Measurements from ENCODE around the gene KIF1B. TPM values are rescaled to one million over a fixed set of nuclear protein-coding genes. Genes with fewer than 3 reads are reported as not detected.

KIF1B gene
- total and polyA plus RNA-seq, 2 experiments from 2014 or later: 21.5 to 68.4 TPM

DNA sequence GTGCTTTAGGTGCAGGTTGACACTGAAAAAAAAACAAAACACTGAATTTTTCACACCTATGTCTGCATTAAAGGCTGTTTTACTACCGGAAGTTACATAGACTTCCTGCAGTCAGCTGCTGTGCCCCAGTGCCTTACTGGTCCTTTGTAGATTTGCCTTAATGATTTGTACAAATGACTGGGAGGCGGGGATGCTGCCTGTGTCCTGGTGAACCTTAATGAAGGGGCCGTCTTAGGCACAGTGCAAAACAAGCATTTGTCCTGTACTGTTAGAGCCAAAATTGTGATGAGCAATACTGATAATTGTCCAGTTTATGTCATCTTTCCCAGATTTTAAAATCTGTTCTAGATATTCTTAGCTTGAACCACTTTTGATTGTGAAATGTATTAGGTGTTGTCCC is 97.6 kb downstream of the KIF1B start:
- no peak overlapping the region for H2AFZ ChIP-seq
- no peak overlapping the region for H3K27ac ChIP-seq (ENCODE audit: low read depth)
- no peak overlapping the region for H3K4me3 Mint-ChIP-seq
- H3K27me3 ChIP-seq (ENCODE audit: insufficient read depth): no peaks in the 10 kb centered on the region
- H3K9me3 Mint-ChIP-seq: no peaks in the 10 kb centered on the region
- no peaks in the 10 kb centered on the region for H3K9me2 ChIP-seq (ENCODE audit: insufficient read depth)
- TF ChIP-seq NANOG (IDR thresholded peaks at IDR 0.05; ENCODE audit: borderline replicate concordance) (no peak), ETS1 (IDR thresholded peaks at IDR 0.05) (no peak), CREB1 (CRISPR knock-in tag; IDR thresholded peaks at IDR 0.05; ENCODE audit: low read depth) (no peak), REST (IDR thresholded peaks at IDR 0.05; ENCODE audit: unreplicated experiment) (no peak), JUNB (IDR thresholded peaks at IDR 0.05; ENCODE audit: unreplicated experiment) (no peak), EZH2phosphoT487 (IDR thresholded peaks at IDR 0.05; ENCODE audit: unreplicated experiment) (no peak), ZNF462 (CRISPR knock-in tag; IDR thresholded peaks at IDR 0.05) (no peak), ZNF331 (CRISPR knock-in tag; IDR thresholded peaks at IDR 0.05; ENCODE audit: low read depth) (no peak), STAT1 (IDR thresholded peaks at IDR 0.05; ENCODE audit: unreplicated experiment) (no peak), ZNF114 (CRISPR knock-in tag; IDR thresholded peaks at IDR 0.05) (no peak), EZH2 (IDR thresholded peaks at IDR 0.05; ENCODE audit: low read depth, unreplicated experiment) (no peak), POLR2AphosphoS5 (IDR thresholded peaks at IDR 0.05; ENCODE audit: low read depth) (no peak)
- TF ChIP-seq, protein P1, sequence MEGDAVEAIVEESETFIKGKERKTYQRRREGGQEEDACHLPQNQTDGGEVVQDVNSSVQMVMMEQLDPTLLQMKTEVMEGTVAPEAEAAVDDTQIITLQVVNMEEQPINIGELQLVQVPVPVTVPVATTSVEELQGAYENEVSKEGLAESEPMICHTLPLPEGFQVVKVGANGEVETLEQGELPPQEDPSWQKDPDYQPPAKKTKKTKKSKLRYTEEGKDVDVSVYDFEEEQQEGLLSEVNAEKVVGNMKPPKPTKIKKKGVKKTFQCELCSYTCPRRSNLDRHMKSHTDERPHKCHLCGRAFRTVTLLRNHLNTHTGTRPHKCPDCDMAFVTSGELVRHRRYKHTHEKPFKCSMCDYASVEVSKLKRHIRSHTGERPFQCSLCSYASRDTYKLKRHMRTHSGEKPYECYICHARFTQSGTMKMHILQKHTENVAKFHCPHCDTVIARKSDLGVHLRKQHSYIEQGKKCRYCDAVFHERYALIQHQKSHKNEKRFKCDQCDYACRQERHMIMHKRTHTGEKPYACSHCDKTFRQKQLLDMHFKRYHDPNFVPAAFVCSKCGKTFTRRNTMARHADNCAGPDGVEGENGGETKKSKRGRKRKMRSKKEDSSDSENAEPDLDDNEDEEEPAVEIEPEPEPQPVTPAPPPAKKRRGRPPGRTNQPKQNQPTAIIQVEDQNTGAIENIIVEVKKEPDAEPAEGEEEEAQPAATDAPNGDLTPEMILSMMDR (conservative IDR thresholded peaks at IDR 0.05; ENCODE audit: low read depth in 2 of 2): no peak
- H3K4me1 ChIP-seq (ENCODE audit: insufficient read depth): no peaks in the 10 kb centered on the region
- peaks cover 3% of the 10 kb centered on the region; the same call in 1 of the 2 replicates for H3K36me3 ChIP-seq (ENCODE audit: insufficient read depth)
- H3K4me3 ChIP-seq: no peak overlapping the region
- no peak overlapping the region for H3K27ac Mint-ChIP-seq
- H3K27me3 Mint-ChIP-seq (ENCODE audit: insufficient read depth, low read depth, poor library complexity): no peaks in the 10 kb centered on the region
- ATAC-seq (no peak), DNase-seq (ENCODE audit: low spot score) (no peak)
- no peaks in the 10 kb centered on the region for H3K79me2 ChIP-seq (replicated peaks; ENCODE audit: insufficient read depth)
- H3K4me2 ChIP-seq: no peak overlapping the region
- H3K36me3 Mint-ChIP-seq (ENCODE audit: low read depth): peaks cover 28% of the 10 kb centered on the region
- no peaks in the 10 kb centered on the region for H3F3A ChIP-seq (replicated peaks; ENCODE audit: low read depth)
- 0 out of 2 replicates have a peak, but pooled peaks cover 2% of the 10 kb centered on the region for H4K20me1 ChIP-seq (replicated peaks; ENCODE audit: insufficient read depth)
- no peaks in the 10 kb centered on the region; the same call in 2 of the 3 replicates for H3K4me1 Mint-ChIP-seq
